ENCODE data around the gene PLB1.

DNA sequence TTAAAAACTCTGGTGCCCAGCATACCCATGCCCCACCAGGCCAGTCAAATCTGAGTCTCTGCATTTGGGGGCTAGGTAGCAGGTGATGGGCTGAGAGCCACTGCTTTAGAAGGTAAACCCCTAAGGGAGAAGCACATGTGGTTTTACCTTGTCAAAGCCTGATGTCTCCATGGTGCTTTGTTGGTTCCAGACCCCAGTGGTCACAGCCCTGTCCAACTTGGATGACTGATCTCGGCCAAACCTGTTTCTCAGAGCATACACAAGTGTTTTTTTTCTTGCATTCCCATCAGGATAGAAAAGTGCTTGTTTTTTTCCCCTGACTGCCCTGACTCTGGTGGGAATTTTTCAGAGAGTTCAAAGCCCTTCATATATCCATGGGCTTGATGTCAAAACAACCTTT, 13.5 kb downstream of the PLB1 start:
- no peak for TF ChIP-seq POLR2A (IDR thresholded peaks at IDR 0.05; ENCODE audit: low read depth, low read length)
- TF ChIP-seq POLR2AphosphoS5 (IDR thresholded peaks at IDR 0.05; ENCODE audit: low read depth, low read length) = no peak
- TF ChIP-seq TAF1 (IDR thresholded peaks at IDR 0.05; ENCODE audit: low read depth, low read length) = no peak
- TF ChIP-seq POU2F2 (IDR thresholded peaks at IDR 0.05; ENCODE audit: low read depth, low read length) = no peak
- no peak for TF ChIP-seq PAX5 (IDR thresholded peaks at IDR 0.05; ENCODE audit: insufficient read depth, low read length, severe bottlenecking)
- no peak for TF ChIP-seq SPI1 (IDR thresholded peaks at IDR 0.05; ENCODE audit: low read depth, low read length)

Measured in GM12891 (cell line).